Measurements from ENCODE around the gene PATZ1.
"Not testable (repeated sequence)": the region's sequence is repeated elsewhere in the genome, so short reads cannot be mapped to it uniquely, and the experiment has no call there.

PATZ1 gene

GRCh38 chr22:31346255-31346732, at the start of gene PATZ1:
TSS of gene PATZ1 (minus strand) at chr22:31346346. CDS start at chr22:31345602, 744 bp downstream.
- DNase-seq (ENCODE audit: low spot score in 2 of 2), result peak; percentile 70 to 85
- H3K9me3 ChIP-seq, result no peaks in the 10 kb centered on the region
- H3K36me3 ChIP-seq (replicated peaks), result peaks cover 25% of the 10 kb centered on the region
- H3K4me1 ChIP-seq, result peaks cover 24% of the 10 kb centered on the region
- H3K27me3 ChIP-seq (ENCODE audit: low read depth), result no peaks in the 10 kb centered on the region
- in situ Hi-C loops (cut with MboI; ENCODE audit: low sequenced_read_pairs), result loop anchor here (5.0 kb wide), 1 partner anchor 51 kb away; the partner anchor contains the start of gene DRG1
- peak within 1 kb of the TSS; percentile 57 for H3K4me3 ChIP-seq

GRCh38 chr22:31394326-31394725, 48.2 kb upstream of the PATZ1 start:
- no peaks in the 10 kb centered on the region for H3K36me3 ChIP-seq (replicated peaks)
- H3K9me3 ChIP-seq, result no peaks in the 10 kb centered on the region
- H3K27me3 ChIP-seq (ENCODE audit: low read depth), result no peaks in the 10 kb centered on the region
- in situ Hi-C loops (cut with MboI; ENCODE audit: low sequenced_read_pairs), result loop anchor here (25.0 kb wide), 1 partner anchor 107 kb away; the partner anchor contains the start of gene PIK3IP1
- no peak for DNase-seq (ENCODE audit: low spot score in 2 of 2)
- H3K4me3 ChIP-seq, result no peak overlapping the region
- H3K4me1 ChIP-seq, result peaks cover 5% of the 10 kb centered on the region

- DNase-seq (ENCODE audit: low spot score in 2 of 2), result no peak
- Histone ChIP-seq H3K4me3 (no peak overlapping the region), H3K27me3 (ENCODE audit: low read depth) (no peaks in the 10 kb centered on the region), H3K36me3 (replicated peaks) (no peaks in the 10 kb centered on the region), H3K4me1 (peaks cover 4% of the 10 kb centered on the region), H3K9me3 (no peaks in the 10 kb centered on the region)
- in situ Hi-C loops (cut with MboI; ENCODE audit: low sequenced_read_pairs), result loop anchor here (25.0 kb wide), 1 partner anchor 107 kb away; the partner anchor contains the start of gene PIK3IP1
These were observed 47.7 kb upstream of the PATZ1 start for GRCh38 chr22:31393893-31394292.

GRCh38 chr22:31378651-31379050, 32.5 kb upstream of the PATZ1 start:
- not testable (repeated sequence) for H3K27me3 ChIP-seq (ENCODE audit: low read depth); H3K4me3 ChIP-seq; H3K4me1 ChIP-seq; DNase-seq (ENCODE audit: low spot score in 2 of 2); H3K36me3 ChIP-seq (replicated peaks); H3K9me3 ChIP-seq
- in situ Hi-C loops (cut with MboI; ENCODE audit: low sequenced_read_pairs), result loop anchor here (25.0 kb wide), 1 partner anchor 91 kb away; the partner anchor contains the start of gene PIK3IP1

GRCh38 chr22:31378123-31378522, 32.0 kb upstream of the PATZ1 start:
- no peak for DNase-seq (ENCODE audit: low spot score in 2 of 2)
- no peak overlapping the region for H3K4me3 ChIP-seq
- 0 out of 2 replicates have a peak, but pooled peaks cover 2% of the 10 kb centered on the region for H3K27me3 ChIP-seq (ENCODE audit: low read depth)
- in situ Hi-C loops (cut with MboI; ENCODE audit: low sequenced_read_pairs), result loop anchor here (25.0 kb wide), 1 partner anchor 91 kb away; the partner anchor contains the start of gene PIK3IP1
- no peaks in the 10 kb centered on the region for H3K36me3 ChIP-seq (replicated peaks)
- H3K9me3 ChIP-seq, result no peaks in the 10 kb centered on the region
- no peaks in the 10 kb centered on the region for H3K4me1 ChIP-seq

GRCh38 chr22:31377612-31378011, 31.5 kb upstream of the PATZ1 start:
- H3K4me3 ChIP-seq, result no peak overlapping the region
- H3K9me3 ChIP-seq, result no peaks in the 10 kb centered on the region
- H3K4me1 ChIP-seq, result no peaks in the 10 kb centered on the region
- H3K27me3 ChIP-seq (ENCODE audit: low read depth), result 0 out of 2 replicates have a peak, but pooled peaks cover under 1% of the 10 kb centered on the region
- H3K36me3 ChIP-seq (replicated peaks), result no peaks in the 10 kb centered on the region
- in situ Hi-C loops (cut with MboI; ENCODE audit: low sequenced_read_pairs), result loop anchor here (25.0 kb wide), 1 partner anchor 90 kb away; the partner anchor contains the start of gene PIK3IP1
- no peak for DNase-seq (ENCODE audit: low spot score in 2 of 2)

- Histone ChIP-seq H3K4me3 (no peak overlapping the region), H3K27me3 (ENCODE audit: low read depth) (no peaks in the 10 kb centered on the region), H3K4me1 (no peaks in the 10 kb centered on the region), H3K9me3 (no peaks in the 10 kb centered on the region), H3K36me3 (replicated peaks) (no peaks in the 10 kb centered on the region)
- in situ Hi-C loops (cut with MboI; ENCODE audit: low sequenced_read_pairs), result no loop called here
- DNase-seq (ENCODE audit: low spot score in 2 of 2), result no peak
These were observed 21.3 kb upstream of the PATZ1 start for GRCh38 chr22:31367426-31367825.

GRCh38 chr22:31363885-31364465, 17.8 kb upstream of the PATZ1 start:
- no peak for DNase-seq (ENCODE audit: low spot score in 2 of 2)
- in situ Hi-C loops (cut with MboI; ENCODE audit: low sequenced_read_pairs), result no loop called here
- H3K4me1 ChIP-seq, result peaks cover 7% of the 10 kb centered on the region
- no peaks in the 10 kb centered on the region for H3K36me3 ChIP-seq (replicated peaks)
- H3K27me3 ChIP-seq (ENCODE audit: low read depth), result no peaks in the 10 kb centered on the region
- H3K9me3 ChIP-seq, result no peaks in the 10 kb centered on the region
- no peak overlapping the region for H3K4me3 ChIP-seq

GRCh38 chr22:31361743-31362142, 15.6 kb upstream of the PATZ1 start:
- Histone ChIP-seq H3K4me1 (peaks cover 7% of the 10 kb centered on the region), H3K27me3 (ENCODE audit: low read depth) (peaks cover 3% of the 10 kb centered on the region; the same call in 1 of the 2 replicates), H3K36me3 (replicated peaks) (no peaks in the 10 kb centered on the region), H3K9me3 (no peaks in the 10 kb centered on the region), H3K4me3 (no peak overlapping the region)
- in situ Hi-C loops (cut with MboI; ENCODE audit: low sequenced_read_pairs), result no loop called here
- no peak for DNase-seq (ENCODE audit: low spot score in 2 of 2)

GRCh38 chr22:31360029-31360428, 13.9 kb upstream of the PATZ1 start:
- in situ Hi-C loops (cut with MboI; ENCODE audit: low sequenced_read_pairs), result no loop called here
- Histone ChIP-seq H3K36me3 (replicated peaks) (no peaks in the 10 kb centered on the region), H3K27me3 (ENCODE audit: low read depth) (peaks cover 3% of the 10 kb centered on the region; the same call in 1 of the 2 replicates), H3K4me3 (no peak overlapping the region), H3K4me1 (peaks cover 7% of the 10 kb centered on the region), H3K9me3 (no peaks in the 10 kb centered on the region)
- DNase-seq (ENCODE audit: low spot score in 2 of 2), result peak; percentile 31 to 39

- DNase-seq (ENCODE audit: low spot score in 2 of 2), result no peak
- peaks cover 3% of the 10 kb centered on the region; the same call in 1 of the 2 replicates for H3K27me3 ChIP-seq (ENCODE audit: low read depth)
- in situ Hi-C loops (cut with MboI; ENCODE audit: low sequenced_read_pairs), result no loop called here
These were observed 8.4 kb upstream of the PATZ1 start for GRCh38 chr22:31354515-31354914.

GRCh38 chr22:31350410-31350863, 4.3 kb upstream of the PATZ1 start:
- Histone ChIP-seq H3K4me3 (no peak overlapping the region), H3K36me3 (replicated peaks) (no peaks in the 10 kb centered on the region), H3K9me3 (no peaks in the 10 kb centered on the region), H3K4me1 (peaks cover 4% of the 10 kb centered on the region), H3K27me3 (ENCODE audit: low read depth) (no peaks in the 10 kb centered on the region)
- in situ Hi-C loops (cut with MboI; ENCODE audit: low sequenced_read_pairs), result no loop called here
- peak; percentile 66 to 80 for DNase-seq (ENCODE audit: low spot score in 2 of 2)

More at GRCh38 chr22:31354515-31354914, 8.4 kb upstream of the PATZ1 start:
- Histone ChIP-seq H3K4me3 (no peak overlapping the region), H3K9me3 (no peaks in the 10 kb centered on the region), H3K36me3 (replicated peaks) (no peaks in the 10 kb centered on the region), H3K4me1 (no peaks in the 10 kb centered on the region)

- H3K36me3 ChIP-seq (replicated peaks), result no peaks in the 10 kb centered on the region
- no peaks in the 10 kb centered on the region for H3K9me3 ChIP-seq
- peaks cover 4% of the 10 kb centered on the region for H3K4me1 ChIP-seq
- in situ Hi-C loops (cut with MboI; ENCODE audit: low sequenced_read_pairs), result loop anchor here (5.0 kb wide), 1 partner anchor 47 kb away; the partner anchor contains the start of gene DRG1
- DNase-seq (ENCODE audit: low spot score in 2 of 2), result no peak
- no peaks in the 10 kb centered on the region for H3K27me3 ChIP-seq (ENCODE audit: low read depth)
- no peak overlapping the region for H3K4me3 ChIP-seq
These were observed 3.8 kb upstream of the PATZ1 start for GRCh38 chr22:31349960-31350359.

- in situ Hi-C loops (cut with MboI; ENCODE audit: low sequenced_read_pairs), result loop anchor here (5.0 kb wide), 1 partner anchor 49 kb away; the partner anchor contains the start of gene DRG1
These were observed 2.6 kb upstream of the PATZ1 start for GRCh38 chr22:31348766-31349165.

More at GRCh38 chr22:31348766-31349165, 2.6 kb upstream of the PATZ1 start:
- no peak for DNase-seq (ENCODE audit: low spot score in 2 of 2)
- H3K36me3 ChIP-seq (replicated peaks), result peaks cover 8% of the 10 kb centered on the region
- no peak overlapping the region for H3K4me3 ChIP-seq
- H3K9me3 ChIP-seq, result no peaks in the 10 kb centered on the region
- no peaks in the 10 kb centered on the region for H3K27me3 ChIP-seq (ENCODE audit: low read depth)
- H3K4me1 ChIP-seq, result peaks cover 15% of the 10 kb centered on the region
